HL-60 (cell line): Measurements from ENCODE around the gene TMPRSS7.

Experiments used
- CTCF ChIP-seq: IDR thresholded peaks from one replicate; pipeline ENCODE4 v1.5.1; 2011; ENCODE audit warnings: low read length, control low read depth, inconsistent platforms; ENCODE audit not compliant: insufficient read depth
- GABPA ChIP-seq: IDR thresholded peaks from 2 replicates; pipeline ENCODE4 v1.6.1; 2012; ENCODE audit warnings: low read depth
- SPI1 ChIP-seq: IDR thresholded peaks from 2 replicates; pipeline ENCODE4 v1.6.1; 2012; ENCODE audit warnings: low read depth, mild to moderate bottlenecking, borderline replicate concordance
- TF ChIP-seq, protein P1 (sequence below): IDR thresholded peaks from 2 replicates; pipeline ENCODE4 v1.6.1; 2012; ENCODE audit warnings: low read depth; ENCODE audit not compliant: insufficient replicate concordance

GRCh38 chr3:112032098-112032731 lies 2.3 kb upstream of the TMPRSS7 start:
- TF ChIP-seq CTCF = no peak
- TF ChIP-seq, protein P1, sequence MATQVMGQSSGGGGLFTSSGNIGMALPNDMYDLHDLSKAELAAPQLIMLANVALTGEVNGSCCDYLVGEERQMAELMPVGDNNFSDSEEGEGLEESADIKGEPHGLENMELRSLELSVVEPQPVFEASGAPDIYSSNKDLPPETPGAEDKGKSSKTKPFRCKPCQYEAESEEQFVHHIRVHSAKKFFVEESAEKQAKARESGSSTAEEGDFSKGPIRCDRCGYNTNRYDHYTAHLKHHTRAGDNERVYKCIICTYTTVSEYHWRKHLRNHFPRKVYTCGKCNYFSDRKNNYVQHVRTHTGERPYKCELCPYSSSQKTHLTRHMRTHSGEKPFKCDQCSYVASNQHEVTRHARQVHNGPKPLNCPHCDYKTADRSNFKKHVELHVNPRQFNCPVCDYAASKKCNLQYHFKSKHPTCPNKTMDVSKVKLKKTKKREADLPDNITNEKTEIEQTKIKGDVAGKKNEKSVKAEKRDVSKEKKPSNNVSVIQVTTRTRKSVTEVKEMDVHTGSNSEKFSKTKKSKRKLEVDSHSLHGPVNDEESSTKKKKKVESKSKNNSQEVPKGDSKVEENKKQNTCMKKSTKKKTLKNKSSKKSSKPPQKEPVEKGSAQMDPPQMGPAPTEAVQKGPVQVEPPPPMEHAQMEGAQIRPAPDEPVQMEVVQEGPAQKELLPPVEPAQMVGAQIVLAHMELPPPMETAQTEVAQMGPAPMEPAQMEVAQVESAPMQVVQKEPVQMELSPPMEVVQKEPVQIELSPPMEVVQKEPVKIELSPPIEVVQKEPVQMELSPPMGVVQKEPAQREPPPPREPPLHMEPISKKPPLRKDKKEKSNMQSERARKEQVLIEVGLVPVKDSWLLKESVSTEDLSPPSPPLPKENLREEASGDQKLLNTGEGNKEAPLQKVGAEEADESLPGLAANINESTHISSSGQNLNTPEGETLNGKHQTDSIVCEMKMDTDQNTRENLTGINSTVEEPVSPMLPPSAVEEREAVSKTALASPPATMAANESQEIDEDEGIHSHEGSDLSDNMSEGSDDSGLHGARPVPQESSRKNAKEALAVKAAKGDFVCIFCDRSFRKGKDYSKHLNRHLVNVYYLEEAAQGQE = no peak
- TF ChIP-seq GABPA = no peak
- TF ChIP-seq SPI1 = no peak
